ENCODE results near the gene NECTIN4.

- TF ChIP-seq, protein P1, sequence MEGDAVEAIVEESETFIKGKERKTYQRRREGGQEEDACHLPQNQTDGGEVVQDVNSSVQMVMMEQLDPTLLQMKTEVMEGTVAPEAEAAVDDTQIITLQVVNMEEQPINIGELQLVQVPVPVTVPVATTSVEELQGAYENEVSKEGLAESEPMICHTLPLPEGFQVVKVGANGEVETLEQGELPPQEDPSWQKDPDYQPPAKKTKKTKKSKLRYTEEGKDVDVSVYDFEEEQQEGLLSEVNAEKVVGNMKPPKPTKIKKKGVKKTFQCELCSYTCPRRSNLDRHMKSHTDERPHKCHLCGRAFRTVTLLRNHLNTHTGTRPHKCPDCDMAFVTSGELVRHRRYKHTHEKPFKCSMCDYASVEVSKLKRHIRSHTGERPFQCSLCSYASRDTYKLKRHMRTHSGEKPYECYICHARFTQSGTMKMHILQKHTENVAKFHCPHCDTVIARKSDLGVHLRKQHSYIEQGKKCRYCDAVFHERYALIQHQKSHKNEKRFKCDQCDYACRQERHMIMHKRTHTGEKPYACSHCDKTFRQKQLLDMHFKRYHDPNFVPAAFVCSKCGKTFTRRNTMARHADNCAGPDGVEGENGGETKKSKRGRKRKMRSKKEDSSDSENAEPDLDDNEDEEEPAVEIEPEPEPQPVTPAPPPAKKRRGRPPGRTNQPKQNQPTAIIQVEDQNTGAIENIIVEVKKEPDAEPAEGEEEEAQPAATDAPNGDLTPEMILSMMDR (IDR thresholded peaks at IDR 0.05; ENCODE audit: low read length): no peak
- no peak for TF ChIP-seq EZH2 (optimal IDR thresholded peaks at IDR 0.05; ENCODE audit: low read depth, low read length)
Observed at GRCh38 chr1:161100556-161100955, 11.2 kb upstream of the NECTIN4 start.

Measured in MM.1S (cell line).